Measurements from ENCODE around the gene WWOX. TPM values are rescaled to one million over a fixed set of nuclear protein-coding genes. Genes with fewer than 3 reads are reported as not detected.

The WWOX gene
- total and polyA plus RNA-seq, 2 of the 8 experiments (the other 6 are each of a cell fraction or from before 2014, with no cell fraction given), result 5.4 to 16.7 TPM

DNA sequence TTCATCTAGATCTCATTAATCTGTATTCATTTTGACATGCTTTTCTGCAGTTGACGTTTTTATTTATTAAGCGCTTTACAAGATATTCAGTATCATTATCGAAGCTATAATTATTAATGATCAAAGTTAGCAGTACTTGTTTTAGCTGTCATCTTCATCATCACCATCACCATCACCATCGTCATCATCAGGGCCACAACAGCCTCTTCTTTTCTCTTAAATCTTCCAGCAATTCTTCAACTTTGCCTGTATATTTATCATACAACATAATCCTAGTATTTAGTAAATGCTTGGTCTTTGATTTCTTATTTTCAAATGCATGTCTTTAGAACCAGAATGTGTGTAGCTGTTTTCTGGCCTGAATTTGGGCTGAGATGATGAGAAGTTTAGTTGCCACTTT, 973.1 kb downstream of the WWOX start:
- H2BK20ac ChIP-seq (ENCODE audit: low read length), result no peak overlapping the region
- H2BK120ac ChIP-seq (replicated peaks; ENCODE audit: low read depth, low read length), result no peak overlapping the region
- no peak overlapping the region for H3K4me2 ChIP-seq (ENCODE audit: insufficient read depth in 1 of 2, low read depth in 2 of 2, low read length in 2 of 2)
- no peak overlapping the region for H2AFZ ChIP-seq (ENCODE audit: low read length)
- H3K23ac ChIP-seq (ENCODE audit: insufficient read length), result no peak overlapping the region
- no peaks in the 10 kb centered on the region for H4K20me1 ChIP-seq (replicated peaks in 1 of 2; ENCODE audit: control insufficient read depth in 1 of 2, insufficient read depth in 2 of 2, low read length in 2 of 2)
- no peak overlapping the region for H2BK5ac ChIP-seq (ENCODE audit: low read depth, low read length)
- no peak overlapping the region for H4K5ac ChIP-seq (ENCODE audit: insufficient read length, low read depth, low read length)
- WGBS, 2 experiments (ENCODE audit: extremely low coverage in 1 of 2, insufficient coverage in 1 of 2, insufficient read length in 1 of 2, insufficient replicate concordance in 2 of 2, low coverage in 1 of 2, low lambda C conversion rate in 2 of 2, missing lambda C conversion rate in 1 of 2), result 86% methylated on average over 4 of the region's 4 CpGs; no CpG with 5 or more reads in 1 of the 2 experiments
- H3K4ac ChIP-seq (replicated peaks; ENCODE audit: insufficient read length, low read depth, low read length), result no peak overlapping the region
- no peak overlapping the region for H4K8ac ChIP-seq (ENCODE audit: extremely low read depth, insufficient read depth, low read length)
- peaks cover 0 to 4% (median 3%) of the 10 kb centered on the region in 4 experiments; a peak in 5 of 7 replicates for H3K4me1 ChIP-seq (replicated peaks in 1 of 4; ENCODE audit: control insufficient read depth in 3 of 4, insufficient read depth in 4 of 4, low read length in 3 of 4)
- H3K18ac ChIP-seq (ENCODE audit: extremely low read depth, low read length), result no peak overlapping the region
- no peak overlapping the region for H3K14ac ChIP-seq (ENCODE audit: insufficient read length)
- no peaks in the 10 kb centered on the region for H3K79me2 ChIP-seq (ENCODE audit: control insufficient read depth in 1 of 2, insufficient read depth in 2 of 2, low read length in 2 of 2)
- no peaks in the 10 kb centered on the region for H3K23me2 ChIP-seq (ENCODE audit: low read depth, low read length)
- H2BK12ac ChIP-seq (ENCODE audit: low read depth, low read length), result no peak overlapping the region
- H3K56ac ChIP-seq (replicated peaks; ENCODE audit: insufficient read length, low read depth, low read length), result no peak overlapping the region
- H3K9ac ChIP-seq (replicated peaks in 1 of 4; ENCODE audit: extremely low read depth in 1 of 4, low read depth in 3 of 4, low read length in 3 of 4), result no peak overlapping the region
- H4K91ac ChIP-seq (replicated peaks; ENCODE audit: insufficient read length, low read length), result no peak overlapping the region
- FAIRE-seq (no peak), DNase-seq (ENCODE audit: low read depth in 1 of 2, low spot score in 2 of 2) (no peak)
- no peaks in the 10 kb centered on the region for H3K79me1 ChIP-seq (ENCODE audit: low read depth, low read length)
- ChIA-PET POLR2A (ENCODE audit: partially characterized antibody) (interaction anchor here (0.7 kb wide), 1 partner anchor 117 kb away, joined by 3 read pairs; no protein-coding TSS in a partner anchor), CTCF (ENCODE audit: partially characterized antibody) (interaction anchor here (0.8 kb wide), 1 partner anchor 12 kb away, joined by 3 read pairs; no protein-coding TSS in a partner anchor)
- no peak overlapping the region for H2BK15ac ChIP-seq (ENCODE audit: low read length)
- H3K4me3 ChIP-seq (ENCODE audit: extremely low read depth in 1 of 4, insufficient read depth in 2 of 4, low read depth in 3 of 4, low read length in 4 of 4), result no peak overlapping the region
- no peak overlapping the region for H2AK5ac ChIP-seq (ENCODE audit: low read depth, low read length)
- no peaks in the 10 kb centered on the region for H3K36me3 ChIP-seq (ENCODE audit: control insufficient read depth in 2 of 4, insufficient read depth in 4 of 4, low read length in 3 of 4)
- H3K9me3 ChIP-seq (ENCODE audit: insufficient read depth in 2 of 2, low read depth in 1 of 2, low read length in 1 of 2), result no peaks in the 10 kb centered on the region
- H3K27ac ChIP-seq (ENCODE audit: low read depth, low read length), result no peak overlapping the region
- TF ChIP-seq USF2 (IDR thresholded peaks at IDR 0.05; ENCODE audit: low read length), result no peak
- no peaks in the 10 kb centered on the region; a peak in 1 of 7 replicates for H3K27me3 ChIP-seq (replicated peaks in 1 of 4; ENCODE audit: control insufficient read depth in 3 of 4, extremely low read depth in 1 of 4, insufficient read depth in 3 of 4, low read length in 3 of 4)

All from H1 (cell line).